HG02610 (cell line): ENCODE results near the gene TPPP.
"Not testable (repeated sequence)": the region's sequence is repeated elsewhere in the genome, so short reads cannot be mapped to it uniquely, and the experiment has no call there.

ENCODE experiments used
- ATAC-seq: cut with Tn5 transposase; IDR thresholded peaks from one replicate; pipeline ENCODE4 v1.9.1; 2021; ENCODE audit warnings: mild to moderate bottlenecking, moderate library complexity; ENCODE audit not compliant: unreplicated experiment

Gene TPPP

DNA sequence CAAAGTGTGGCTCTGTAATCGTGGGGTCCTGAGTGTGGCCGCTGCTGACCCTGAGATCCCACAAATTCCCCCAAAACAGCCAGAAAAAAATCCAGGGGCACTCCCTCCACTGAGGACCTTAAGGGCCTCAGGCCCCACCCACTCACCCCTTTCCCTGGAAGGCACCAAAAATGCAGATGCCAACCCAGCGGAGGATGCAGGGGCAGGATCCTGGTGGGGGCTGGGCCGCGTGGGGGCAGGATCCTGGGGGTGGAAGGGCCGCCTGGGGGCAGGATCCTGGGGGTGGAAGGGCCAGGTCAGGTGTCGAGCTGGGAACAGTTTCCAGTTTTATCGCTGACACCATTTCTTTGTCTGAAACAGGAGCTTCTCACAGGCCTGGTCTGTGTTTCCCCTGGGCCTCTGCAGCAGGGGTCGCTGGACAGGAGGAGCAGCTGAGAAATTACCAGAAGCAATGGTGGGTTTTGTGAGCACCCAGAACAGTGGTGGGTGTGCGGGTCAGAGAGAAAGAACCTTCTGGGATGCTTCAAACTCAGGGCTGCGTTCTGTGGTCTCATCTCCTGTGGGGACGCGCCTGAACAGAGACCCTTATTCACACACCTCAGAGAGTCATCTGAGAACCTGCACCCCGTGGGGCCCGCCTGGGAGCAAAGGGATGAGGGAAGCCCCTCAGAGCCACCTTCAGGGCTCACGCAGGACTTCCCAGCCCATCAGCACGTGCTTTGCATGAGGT is 13.8 kb downstream of the TPPP start:
- not testable (repeated sequence) for ATAC-seq

DNA sequence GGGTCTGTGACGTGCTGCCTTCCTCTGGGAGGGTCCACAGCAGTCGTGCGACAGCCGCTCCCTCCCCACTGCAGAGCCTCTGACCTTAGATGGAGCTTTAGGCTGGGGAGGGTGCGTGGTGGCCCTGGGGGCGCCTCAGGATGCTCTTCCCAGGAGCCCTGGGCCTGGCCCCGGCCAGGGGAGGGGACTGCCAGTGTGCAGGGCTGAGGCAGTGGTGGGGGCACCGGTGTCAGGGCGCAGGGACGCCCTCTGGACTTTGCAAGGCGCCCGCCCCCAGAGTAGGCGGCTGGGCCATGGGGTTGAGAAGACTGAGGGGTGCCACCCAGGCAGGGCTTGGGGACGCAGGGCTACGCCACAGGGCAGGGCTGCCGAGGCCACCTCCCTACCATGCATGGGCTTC is 14.6 kb downstream of the TPPP start:
- not testable (repeated sequence) for ATAC-seq

DNA sequence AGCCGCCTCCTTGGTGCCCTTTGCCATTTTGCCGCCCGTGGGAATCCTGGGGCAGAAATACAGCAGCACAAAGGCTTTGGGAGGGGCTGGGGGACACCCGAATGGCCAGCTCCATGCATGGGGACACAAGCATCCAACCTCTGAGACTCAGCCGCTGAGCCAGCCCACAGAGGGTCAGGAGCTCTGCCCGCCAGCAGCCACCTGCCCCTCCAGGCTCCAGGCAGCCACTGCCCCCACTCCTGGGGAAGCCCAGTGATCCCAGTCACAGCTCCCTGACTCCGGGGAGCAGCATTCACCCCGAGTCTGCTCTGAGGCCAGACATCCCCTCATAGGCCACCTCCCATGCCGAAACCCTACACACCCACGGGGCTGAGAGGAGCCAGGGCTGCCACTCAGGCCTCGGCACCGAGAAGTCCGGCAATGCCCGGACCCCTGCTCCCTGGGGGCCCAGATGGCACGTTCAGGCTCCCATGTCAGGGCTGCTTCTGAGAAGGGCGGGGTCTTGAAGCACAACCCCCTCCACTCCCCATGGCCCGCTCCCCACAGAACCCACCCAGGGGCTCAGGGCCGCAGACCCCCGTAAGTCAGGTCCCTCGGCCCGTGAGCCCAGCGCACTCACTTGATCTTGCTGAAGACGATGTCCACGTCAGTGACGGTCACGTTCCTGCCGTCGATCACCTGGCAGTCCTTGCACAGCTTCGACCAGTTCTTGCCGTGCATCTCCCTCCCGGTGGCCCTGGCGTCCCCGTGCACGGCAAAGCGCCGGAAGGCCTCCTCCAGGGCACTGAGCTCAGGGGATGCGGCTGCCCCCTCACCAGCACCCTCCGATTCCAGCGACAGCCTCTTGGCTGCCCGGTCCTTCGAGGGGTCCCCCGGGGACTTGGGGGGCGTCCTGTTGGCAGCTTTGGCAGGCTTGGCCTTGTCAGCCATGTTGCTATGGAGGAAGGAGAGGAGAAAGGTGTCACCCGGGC is 15.7 kb downstream of the TPPP start:
- ATAC-seq, result no peak

DNA sequence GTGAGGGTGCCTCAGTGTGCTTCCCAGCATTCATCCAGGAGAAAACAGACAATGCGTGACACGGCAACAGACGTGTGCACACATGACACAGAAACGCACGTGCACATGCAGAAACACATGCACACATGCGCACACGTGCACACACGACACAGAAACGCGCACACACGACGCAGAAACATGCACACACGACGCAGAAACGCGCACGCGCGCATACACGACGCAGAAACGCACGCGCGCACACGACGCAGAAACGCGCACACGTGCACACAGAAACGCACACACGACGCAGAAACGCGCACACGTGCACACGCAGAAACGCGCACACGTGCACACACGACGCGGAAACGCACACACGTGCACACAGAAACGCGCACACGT is 16.5 kb downstream of the TPPP start:
- ATAC-seq, result no peak

DNA sequence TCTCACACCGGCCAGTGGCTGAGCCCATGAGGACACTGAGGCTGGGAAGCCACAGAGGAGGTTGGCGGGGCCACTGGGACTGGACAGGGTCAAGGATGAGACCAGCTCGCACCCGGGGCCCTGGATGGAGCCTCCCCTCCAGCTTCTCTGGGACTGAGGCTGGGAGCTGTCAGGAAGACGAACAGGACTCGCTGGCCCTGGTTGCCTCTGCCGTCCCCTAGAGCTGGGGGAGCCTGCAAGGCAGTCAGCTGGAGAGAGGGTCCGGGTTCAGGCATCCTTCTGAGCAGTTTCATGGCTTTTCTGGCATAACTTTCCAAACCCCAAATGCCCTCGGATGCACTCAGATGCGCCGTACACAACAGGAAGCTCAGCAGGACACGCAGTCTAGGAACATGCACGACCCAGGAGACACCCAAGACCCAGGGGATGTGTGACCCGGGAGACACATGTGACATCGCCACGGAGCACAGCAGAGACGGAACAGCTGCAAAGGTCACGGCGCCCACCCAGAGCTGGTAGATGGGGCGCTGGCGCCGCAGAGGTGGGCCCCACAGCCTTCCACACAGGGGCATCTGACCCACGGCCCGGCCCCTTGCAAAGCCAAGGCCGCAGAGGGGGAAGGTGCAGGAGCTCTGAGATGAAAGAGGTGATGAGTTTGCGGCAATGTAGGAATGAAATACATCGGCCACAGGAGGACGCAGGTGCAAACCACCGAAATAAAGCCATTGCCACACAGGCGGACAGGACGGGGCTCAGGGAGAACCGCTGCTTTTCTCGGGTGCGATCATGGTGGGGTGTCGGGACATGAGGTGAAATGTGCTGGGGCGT is 17.1 kb downstream of the TPPP start:
- ATAC-seq, result no peak

DNA sequence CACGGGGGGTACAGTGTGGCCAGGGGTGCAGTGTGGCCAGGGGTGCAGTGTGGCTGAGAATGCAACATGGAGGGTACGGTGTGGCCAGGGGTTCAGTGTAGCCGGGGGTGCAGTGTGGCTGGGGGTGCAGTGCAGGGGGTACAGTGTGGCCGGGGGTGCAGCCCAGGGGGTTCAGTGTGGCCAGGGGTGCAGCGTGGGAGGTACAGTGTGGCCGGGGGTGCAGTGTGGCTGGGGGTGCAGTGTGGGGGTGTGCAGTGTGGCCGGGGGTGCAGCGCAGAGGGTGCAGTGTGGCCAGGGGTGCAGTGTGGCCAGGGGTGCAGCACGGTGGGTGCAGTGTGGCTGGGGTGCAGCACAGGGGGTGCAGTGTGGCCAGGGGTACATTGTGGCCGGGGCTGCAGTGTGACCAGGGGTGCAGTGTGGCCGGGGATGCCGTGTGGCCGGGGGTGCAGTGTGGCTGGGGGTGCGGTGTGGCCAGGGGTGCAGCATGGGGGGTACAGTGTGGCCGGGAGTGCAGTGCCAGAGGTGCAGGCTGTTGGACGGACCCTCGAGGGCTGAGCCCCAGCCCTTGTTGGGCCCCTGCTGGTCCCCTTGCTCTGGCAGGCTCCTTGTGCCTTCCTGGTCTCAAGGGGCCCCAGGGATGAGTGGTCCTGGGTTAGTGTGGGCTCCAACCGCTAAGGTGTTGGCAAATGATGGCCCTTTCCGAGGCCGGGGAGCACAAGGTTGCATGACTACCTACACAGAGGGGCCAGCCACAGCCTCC is 17.9 kb downstream of the TPPP start:
- no peak for ATAC-seq

DNA sequence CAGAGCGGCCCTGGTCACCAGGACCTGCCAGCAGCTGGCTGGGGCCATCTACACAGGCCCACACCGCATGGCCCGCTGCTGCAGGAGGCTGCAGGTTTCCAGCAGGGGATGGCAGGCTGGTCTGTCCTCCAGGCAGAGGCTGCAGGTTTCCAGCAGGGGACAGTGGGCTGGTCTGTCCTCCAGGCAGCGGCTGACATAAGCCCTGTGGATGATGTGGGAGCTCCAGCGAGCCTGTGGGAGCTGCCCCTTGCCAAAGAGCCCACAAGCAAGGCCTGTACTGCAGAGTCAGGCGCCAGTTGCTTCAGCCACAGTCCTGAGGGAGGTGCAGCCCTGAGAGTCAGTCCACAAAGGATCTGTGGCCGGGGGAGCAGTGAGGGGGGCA is 18.5 kb downstream of the TPPP start:
- no peak for ATAC-seq

DNA sequence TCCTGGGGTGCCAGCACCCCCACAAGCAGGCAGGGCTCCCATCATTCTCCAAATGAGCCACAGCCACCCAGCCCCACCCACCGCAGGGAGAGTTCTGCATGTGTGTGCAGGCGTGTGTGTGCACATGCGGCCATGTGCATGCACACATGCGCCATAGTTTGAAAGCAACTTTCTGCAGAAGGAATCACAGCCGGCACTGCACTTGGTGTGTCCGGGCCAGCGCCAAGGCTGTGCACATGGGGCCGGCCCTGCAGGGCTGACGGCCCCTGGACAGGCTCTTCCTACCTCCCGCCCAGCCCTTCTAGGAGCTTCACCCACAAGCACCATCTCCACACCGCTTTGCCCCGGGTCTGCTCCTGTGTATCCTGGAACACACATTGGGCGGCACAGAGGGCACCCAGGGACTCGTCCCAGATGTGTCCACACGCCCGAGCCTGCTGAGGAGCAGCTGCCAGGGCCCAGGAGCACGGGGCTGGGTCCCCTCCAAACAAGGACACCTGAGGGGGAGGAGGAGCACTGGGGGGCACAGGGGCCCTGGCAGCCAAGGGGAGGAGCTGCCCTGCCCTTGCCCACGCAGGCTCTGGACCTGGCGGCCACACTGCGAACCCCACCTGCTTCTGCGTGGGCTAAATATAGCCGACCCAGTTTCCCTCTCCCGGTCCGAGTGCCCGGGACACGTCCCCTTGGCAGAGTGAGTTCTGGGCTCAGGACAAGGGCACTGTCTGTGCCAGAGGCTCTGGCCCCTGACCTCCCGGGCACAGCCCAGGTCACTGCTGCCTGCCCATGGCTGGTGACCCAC is 19.1 kb downstream of the TPPP start:
- ATAC-seq, result no peak

DNA sequence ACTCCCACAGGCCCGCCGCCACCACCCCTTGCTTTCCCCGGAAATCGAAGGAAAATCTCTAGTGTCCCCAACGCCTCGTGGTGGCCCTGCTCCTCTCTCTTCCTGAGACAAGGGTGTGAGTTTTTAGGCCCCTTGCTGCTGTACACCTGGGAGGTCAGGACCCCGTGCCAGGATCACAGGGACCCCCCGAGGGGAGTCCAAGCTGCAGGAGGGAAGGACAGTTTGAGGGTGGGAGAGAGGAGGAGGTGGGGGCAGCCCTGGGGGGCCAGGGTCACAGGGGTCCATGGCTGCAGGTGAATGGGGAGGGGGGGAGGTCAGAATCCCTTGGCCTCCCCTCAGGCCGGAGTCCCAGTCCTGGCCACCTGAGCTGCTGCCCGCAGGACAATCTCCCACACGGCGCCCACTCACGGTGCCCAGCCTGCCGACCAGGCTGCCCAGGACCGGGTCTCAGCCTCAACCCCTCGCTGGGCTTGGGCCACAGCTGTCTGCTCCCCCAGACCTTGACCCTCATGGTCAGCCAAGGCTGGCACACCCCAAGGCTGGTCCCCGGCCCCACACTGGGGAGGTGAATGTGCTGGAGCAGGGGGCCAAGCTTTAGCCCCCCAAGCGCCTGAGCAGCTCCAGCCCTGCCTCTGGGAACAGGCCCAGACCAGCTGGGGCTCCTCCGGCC is 19.9 kb downstream of the TPPP start:
- no peak for ATAC-seq

DNA sequence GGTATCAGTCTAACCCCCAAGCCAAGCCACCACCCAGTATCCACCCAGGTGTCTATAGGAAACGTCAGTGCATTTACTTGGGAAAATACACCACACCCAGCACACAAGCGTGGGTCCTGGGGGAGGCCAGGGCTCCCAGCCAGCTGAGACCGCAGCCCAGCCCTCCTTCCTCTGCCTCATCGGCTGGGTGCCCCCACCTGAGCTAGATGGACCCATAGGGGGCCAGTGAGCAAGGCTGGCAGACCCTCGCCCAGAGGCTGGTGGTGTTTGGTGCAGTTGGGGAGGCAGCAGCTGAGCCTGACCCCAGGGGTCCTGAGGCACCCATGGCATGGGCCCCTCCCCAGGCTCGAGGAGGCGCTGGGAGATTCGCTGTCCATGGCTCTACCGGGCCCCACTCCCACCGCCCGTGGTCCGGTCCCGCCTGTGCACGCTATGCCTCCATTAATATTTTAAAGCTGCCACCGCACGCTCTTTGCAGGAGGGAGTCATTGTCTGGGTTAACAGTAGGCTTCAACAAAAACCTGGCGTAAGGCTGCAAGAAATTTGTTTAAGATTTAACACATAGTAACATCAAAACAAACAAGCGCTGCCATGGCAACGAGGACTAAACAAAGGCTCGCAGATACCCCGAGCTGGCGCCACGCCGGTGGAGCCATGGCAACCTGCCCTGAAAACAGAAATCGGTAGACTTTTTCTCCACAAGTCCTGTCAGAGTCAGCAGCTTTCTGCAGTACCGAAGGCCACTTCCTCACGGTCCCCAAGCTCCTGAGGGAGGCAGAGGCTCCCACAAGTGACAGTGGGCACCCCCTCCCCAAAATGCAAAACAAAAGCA is 20.6 kb downstream of the TPPP start:
- no peak for ATAC-seq

DNA sequence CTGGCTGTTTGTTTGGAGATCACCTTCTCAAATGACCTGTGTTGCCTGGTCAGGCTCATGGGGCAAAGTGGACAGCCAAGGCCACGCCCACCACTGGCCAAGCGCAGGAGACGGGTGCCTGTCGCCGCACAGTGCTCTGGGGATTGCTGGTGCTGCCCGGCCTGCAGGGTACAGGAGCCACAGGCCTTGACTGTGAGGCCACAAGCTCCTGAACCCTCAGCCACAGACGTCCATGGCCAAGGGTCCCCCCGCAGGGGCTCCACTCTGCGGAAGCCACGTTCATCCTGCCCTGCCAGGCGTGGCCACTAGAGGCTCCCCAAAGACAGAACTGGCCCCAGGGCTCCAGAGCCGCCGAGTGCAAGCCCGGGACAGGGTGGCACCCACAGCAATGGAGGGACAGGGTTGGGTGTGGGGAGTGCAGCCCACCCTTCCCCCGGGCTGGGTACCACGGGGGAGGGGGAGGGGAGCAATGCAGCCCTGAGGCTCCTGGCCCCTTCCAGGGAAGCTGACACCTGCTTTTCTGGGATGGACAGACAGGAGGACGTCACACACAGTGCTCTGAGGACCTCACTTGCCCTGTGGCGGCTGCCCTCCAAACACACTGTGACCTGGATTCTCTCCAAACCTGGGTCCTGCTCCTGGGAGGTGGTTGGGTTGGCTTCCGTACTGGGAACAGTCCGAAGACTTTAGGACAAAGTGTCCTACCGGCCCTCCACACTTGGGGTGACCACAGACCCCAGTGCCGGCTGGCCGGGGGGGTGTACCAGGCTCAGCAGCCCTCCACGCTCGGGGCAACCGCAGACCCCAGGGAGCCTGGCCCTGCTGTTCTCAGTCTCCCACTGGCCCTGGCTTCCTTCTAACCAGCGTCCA is 21.5 kb downstream of the TPPP start:
- peak; percentile 55 for ATAC-seq

DNA sequence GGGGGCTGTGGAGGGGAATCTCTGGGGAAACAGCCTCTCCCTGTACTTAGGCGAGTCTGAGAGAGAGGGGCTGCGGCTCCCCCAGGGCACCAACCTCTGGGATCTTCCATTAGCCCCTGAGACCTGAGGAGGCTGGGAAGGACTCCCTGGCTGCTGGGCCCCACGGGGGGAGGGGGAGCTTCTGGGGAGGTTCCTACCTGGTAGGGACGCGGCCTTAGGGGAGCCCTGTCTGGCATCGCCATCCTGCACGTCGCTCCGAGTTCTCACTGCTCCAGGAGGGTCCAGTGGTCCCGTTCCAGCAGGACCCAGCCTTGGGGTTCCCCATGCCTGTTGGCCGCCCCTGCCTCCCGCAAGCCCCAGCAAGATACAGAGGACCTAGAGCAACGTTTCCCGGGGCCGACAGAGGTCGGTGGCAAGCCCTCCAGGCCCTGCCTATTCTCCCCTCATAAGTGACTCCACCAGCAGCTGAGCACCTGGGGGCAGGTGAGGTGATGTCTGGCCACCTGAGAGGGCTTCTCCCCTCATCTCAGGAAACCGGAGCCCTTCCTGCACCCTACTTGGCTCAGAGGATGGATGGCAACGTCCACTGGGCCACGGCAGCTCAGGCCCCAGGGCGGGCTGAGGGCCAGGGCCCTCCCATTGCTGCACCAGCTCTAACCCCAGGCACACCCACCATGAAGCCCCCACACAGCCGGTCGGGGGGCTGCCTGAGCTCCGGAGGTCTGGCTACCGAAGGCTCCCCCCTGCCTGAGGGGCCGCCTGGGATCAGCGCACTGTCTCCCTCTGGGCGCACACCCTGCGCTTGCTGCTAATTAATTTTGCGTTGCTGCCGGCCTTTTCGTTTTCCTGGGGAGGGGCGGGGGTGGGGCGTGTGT is 22.5 kb downstream of the TPPP start:
- no peak for ATAC-seq

DNA sequence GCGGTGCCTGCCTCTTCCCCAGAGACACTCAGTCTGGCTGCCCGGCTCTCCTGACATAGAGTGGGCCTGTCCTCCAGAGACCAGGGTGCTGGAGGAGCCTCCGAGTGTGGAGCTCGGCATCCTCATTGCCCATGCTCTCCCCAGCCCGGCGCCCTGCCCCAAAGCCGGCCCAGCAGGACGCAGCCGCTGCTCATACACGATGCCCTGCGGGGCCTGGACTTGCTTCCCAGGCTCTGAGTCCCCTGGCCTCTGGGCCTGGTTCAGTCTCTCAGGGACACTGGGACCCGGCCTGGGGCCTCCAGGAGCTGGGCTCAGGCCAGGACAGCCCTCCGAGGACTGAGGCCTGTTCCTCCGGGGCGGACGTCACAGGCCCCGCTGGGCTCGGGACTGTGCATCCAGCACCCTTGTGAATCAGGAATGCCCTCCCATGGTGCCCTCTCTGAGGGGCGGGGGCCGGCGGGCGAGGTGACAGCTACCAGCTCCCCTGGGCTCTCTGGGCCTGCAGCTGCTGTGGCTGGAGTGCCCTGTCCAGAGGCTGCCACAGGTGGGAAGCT is 23.2 kb downstream of the TPPP start:
- no peak for ATAC-seq

DNA sequence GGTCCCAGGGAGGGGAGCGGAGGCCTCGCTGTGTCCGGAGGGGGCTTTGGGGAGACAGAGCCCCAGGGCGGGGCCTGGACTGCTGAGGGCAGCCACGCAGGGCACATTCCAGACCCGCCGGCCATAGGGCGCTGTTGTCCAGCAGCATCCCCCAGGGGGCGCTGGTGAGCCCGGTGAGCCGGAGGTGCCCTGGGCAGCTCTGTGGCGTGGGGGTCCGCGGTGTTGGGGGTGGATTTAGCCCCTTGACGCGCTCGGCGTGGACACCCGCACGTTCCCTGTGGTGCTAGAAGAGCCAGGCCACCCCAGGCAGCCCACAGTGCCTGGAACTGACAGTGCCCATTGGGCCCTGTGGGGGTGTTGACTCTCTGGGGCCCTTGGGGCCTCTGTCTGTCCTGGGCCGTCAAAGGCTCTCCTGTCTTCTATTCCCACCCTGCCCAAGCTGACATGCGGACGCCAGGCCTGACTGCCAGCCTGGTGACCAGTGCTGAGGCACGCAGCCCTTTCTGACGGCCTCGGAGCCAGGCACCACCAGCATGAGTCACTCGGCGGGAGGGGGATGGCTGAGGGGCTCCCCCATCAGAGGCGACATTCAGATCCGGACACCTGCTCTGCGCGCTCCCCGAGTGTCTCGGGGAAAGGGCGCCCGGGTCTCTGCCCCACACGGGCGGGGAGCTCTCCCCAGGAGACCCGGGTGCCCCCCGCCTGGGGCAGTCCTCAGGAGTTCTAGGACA is 23.9 kb downstream of the TPPP start:
- no peak for ATAC-seq

DNA sequence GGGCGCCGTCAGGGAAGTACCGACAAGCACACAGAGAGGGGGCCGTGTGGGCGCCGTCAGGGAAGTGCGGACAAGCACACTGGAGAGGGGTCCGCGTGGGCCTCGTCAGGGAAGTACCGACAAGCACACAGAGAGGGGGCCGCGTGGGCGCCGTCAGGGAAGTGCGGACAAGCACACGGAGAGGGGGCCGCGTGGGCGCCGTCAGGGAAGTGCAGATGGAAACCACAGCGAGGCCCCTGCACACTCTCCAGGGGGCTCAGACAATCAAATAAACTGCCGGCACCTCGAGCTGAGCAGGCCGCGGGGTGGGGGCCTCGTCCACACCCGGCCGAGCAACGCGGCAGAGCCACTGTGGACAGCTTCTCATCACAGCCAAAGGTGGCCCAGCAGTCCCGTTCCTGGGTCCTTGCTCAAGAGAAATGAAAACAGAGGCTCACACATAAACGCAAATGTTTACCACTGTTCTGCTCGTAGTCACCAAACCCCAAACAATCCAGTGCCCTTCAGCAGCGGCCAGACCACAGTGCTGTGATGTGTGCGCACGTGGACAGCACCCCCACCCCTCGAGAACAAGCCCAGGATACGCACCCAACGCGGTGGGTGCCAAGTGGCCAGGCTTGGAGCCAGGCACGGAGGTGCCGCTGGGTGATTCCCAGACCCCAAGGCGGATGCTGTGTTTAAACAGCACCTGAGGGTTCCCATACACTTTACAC is 24.7 kb downstream of the TPPP start:
- no peak for ATAC-seq
